AG10803 (cell line): ENCODE measurements around the gene AMACR.
A peak's percentile ranks its signal among the peaks of the same experiment; 100 is the strongest.

Source experiments
- DNase-seq: peaks from one replicate; pipeline ENCODE4 v3.0.0; 2010; ENCODE audit warnings: low read depth
- H3K4me3 ChIP-seq: 2 replicates; pipeline ENCODE4 v1.5.1; 2011; ENCODE audit warnings: mild to moderate bottlenecking, low read length, control low read depth
- CTCF ChIP-seq: conservative IDR thresholded peaks from 2 replicates; pipeline ENCODE4 v1.5.1; 2011; ENCODE audit warnings: mild to moderate bottlenecking, low read length, control low read depth, inconsistent platforms

AMACR gene

GRCh38 chr5:34009610-34010009 is 1.8 kb upstream of the AMACR start:
- DNase-seq: no peak

GRCh38 chr5:34008802-34009201 is 952 bp upstream of the AMACR start:
- peak overlapping the region; percentile 82 for H3K4me3 ChIP-seq
- DNase-seq: no peak
- TF ChIP-seq CTCF: no peak

More at GRCh38 chr5:34009610-34010009, 1.8 kb upstream of the AMACR start:
- H3K4me3 ChIP-seq: no peak overlapping the region
- no peak for TF ChIP-seq CTCF

GRCh38 chr5:34007201-34007620 is 639 bp downstream of the AMACR start:
- DNase-seq: no peak
- peak overlapping the region; percentile 82 for H3K4me3 ChIP-seq
- TF ChIP-seq CTCF: no peak

- no peak overlapping the region for H3K4me3 ChIP-seq
- TF ChIP-seq CTCF: no peak
Observed at GRCh38 chr5:34005681-34006080, 2.2 kb downstream of the AMACR start.

DNA sequence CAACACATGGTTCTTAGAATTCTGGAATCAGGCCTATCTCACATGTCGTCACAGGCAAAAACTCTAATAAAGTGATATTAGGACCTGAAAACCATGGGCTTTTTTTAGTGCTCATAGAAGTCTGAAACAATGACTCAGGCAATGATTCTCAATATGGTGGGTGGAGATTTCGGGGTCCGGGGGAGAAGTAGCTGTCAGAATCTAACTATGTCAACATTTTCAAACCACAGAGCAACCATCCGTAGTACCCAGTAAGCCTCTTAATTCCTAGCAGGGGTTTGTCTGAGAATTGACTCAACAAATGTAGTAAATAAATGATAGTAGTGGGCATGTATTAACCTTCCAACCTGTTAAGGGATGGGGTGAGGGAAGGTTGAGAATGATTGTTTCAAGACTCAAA is 2.6 kb downstream of the AMACR start:
- no peak for TF ChIP-seq CTCF
- no peak overlapping the region for H3K4me3 ChIP-seq
- DNase-seq: no peak

More at GRCh38 chr5:34005681-34006080, 2.2 kb downstream of the AMACR start:
- DNase-seq: no peak

- no peak for TF ChIP-seq CTCF
- no peak for DNase-seq
- H3K4me3 ChIP-seq: no peak overlapping the region
Observed at GRCh38 chr5:34003941-34004340, 3.9 kb downstream of the AMACR start.

GRCh38 chr5:34002629-34003328 is 5.1 kb downstream of the AMACR start:
- H3K4me3 ChIP-seq: no peak overlapping the region
- TF ChIP-seq CTCF: no peak
- no peak for DNase-seq
